ENCODE data around the gene CA14.
"Not testable (repeated sequence)": the region's sequence is repeated elsewhere in the genome, so short reads cannot be mapped to it uniquely, and the experiment has no call there.

The CA14 gene

DNA sequence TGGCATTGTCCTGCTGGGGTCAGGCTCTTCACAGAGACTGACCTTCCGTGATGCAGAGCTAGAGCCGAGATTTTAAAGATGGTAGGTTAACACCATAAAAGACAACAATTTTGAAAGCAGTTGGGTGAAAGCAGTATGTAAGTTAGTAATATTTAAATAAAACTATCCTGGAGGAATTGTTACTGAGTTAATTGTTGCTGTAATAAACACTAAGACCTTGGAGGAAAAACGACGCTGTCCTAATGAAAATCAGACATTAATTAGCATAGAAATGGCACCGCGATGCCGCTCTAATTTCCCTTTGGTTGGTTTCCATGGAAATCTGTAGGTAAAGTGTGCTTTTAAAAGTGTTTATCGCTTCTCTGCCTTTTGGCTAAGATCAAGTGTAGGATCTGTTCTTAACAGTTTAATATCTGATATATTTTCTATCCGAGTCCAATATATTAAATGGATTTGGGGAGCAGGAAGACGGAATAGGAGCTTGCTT, 20.9 kb upstream of the CA14 start:
- no peak for DNase-seq

- DNase-seq: not testable (repeated sequence)
Observed at GRCh38 chr1:150237176-150237575, 20.4 kb upstream of the CA14 start.

DNA sequence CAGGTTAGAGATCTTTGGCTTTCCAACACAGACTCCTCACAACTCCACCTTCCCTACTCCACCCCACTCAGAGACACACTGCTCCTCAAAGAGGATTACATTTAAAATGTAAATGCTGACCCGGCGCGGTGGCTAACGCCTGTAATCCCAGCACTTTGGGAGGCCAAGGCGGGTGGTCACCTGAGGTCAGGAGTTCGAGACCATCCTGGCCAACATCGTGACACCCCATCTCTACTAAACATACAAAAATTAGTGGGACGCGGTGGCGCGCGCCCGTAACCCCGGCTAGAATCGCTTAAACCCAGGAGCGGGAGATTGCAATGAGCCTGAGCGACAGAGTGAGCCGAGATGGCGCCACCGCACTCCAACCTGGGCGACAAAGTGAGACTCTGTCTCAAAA, 19.8 kb upstream of the CA14 start:
- no peak for DNase-seq

DNA sequence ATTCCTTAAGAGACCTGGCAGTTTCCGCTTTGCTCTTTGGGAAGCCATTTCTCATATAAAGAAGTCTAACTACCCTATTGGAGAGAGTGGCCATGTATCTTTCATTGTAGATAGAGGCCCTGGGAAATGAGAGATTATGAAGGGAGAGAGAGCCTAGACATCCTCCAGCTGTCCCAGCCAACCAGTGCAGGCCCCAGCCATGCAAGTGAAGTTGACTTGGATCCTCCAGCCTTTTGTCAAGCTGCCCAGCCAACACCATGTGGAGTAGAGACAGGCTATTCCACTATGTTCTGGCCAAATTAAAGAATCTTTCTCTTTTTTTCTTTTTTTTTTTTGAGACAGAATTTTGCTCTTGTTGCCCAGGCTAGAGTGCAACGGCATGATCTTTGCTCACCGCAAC, 14.6 kb upstream of the CA14 start:
- DNase-seq: no peak

GRCh38 chr1:150249936-150250335, 7.6 kb upstream of the CA14 start:
- no peak for DNase-seq

DNA sequence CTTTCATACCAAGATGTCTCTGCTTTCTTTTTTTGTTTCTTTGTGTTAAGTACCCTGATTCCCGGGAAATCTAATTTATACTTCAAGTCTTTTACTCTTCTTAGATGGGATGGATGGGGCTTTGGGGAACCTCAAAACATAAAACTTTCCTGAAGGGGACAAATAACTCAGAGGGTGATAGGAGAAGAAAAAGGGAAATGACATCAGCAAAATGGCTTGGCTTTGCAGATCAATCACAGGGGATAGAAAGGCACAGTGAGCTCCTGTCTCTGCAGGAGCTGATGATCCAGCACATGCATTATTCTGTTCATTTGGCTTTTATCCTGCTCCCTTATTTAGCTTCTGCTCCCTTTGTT, 1.4 kb upstream of the CA14 start:
- DNase-seq: no peak

GRCh38 chr1:150256554-150257341, 826 bp upstream of the CA14 start:
- DNase-seq: no peak

GRCh38 chr1:150259217-150259616, 1.6 kb downstream of the CA14 start:
- no peak for DNase-seq

GRCh38 chr1:150259758-150260669, 2.4 kb downstream of the CA14 start:
- DNase-seq: no peak

GRCh38 chr1:150261367-150261766, 3.8 kb downstream of the CA14 start:
- DNase-seq: no peak

DNA sequence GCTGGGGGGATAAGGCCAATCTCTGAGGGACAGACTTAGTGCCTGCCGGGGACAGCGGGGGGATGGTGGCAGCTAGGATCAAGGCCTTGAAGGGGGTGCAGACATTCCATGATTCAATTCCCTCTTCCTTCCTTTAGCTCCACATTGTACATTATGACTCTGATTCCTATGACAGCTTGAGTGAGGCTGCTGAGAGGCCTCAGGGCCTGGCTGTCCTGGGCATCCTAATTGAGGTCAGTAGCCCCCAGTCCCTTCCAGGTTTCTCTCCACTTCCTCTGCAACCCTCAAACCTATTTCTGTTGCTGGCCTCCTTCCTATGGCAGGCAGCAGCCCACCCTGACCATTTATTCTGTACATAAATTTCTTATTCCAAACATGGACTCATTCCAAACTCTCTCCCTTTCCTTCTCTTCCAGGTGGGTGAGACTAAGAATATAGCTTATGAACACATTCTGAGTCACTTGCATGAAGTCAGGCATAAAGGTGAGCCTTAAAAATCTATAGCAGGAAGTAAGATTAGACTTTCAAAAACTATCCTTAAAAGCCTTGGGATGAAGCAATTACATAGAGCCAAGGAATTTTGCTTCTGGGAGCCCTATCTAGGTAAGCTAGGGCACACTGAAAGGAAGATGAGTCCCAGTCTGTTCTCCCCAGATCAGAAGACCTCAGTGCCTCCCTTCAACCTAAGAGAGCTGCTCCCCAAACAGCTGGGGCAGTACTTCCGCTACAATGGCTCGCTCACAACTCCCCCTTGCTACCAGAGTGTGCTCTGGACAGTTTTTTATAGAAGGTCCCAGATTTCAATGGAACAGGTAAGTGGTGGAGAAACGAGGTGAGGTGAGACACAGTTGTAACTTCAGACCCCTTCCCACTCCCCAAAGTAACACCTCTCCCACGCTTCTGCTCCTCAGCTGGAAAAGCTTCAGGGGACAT, 5.1 kb downstream of the CA14 start:
- no peak for DNase-seq

DNA sequence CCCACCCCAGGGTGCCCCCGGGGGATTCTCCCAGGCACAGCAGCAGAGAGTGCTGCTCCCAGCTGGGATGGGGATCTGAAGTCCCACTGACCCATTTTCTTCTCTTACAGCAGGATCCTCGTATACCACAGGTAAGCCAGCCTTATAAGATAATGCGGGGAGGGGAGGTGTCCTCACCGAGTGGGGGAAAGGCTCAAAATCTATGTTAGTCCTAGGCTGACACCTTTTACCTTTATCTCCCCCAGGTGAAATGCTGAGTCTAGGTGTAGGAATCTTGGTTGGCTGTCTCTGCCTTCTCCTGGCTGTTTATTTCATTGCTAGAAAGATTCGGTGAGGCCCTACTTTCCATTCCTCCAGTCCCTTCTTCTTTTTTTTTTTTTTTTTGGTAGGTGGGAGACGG, 6.0 kb downstream of the CA14 start:
- DNase-seq: no peak

DNA sequence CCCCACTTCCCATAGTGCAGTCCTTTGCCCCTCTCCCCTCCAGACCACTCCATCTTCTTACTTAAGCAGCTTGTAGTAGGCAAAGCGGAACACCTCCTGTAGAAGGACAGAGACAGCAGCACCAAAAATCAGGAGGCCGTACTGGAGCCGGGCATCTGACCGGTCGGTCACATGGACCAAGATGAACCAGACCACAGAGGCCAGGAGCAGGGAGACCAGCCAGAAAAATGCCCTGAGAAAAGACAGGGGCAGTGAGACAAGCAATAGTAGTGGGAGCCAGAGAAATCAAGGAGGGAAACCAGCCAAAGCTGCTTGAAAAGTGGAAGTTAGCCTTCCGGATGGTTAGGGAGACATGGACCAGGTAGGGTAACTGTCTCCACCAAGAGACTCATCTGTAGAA, 10.3 kb downstream of the CA14 start:
- no peak for DNase-seq

GRCh38 chr1:150268340-150268704, 10.7 kb downstream of the CA14 start:
- DNase-seq: peak in 2 of 4 experiments; percentile 19 to 23

DNA sequence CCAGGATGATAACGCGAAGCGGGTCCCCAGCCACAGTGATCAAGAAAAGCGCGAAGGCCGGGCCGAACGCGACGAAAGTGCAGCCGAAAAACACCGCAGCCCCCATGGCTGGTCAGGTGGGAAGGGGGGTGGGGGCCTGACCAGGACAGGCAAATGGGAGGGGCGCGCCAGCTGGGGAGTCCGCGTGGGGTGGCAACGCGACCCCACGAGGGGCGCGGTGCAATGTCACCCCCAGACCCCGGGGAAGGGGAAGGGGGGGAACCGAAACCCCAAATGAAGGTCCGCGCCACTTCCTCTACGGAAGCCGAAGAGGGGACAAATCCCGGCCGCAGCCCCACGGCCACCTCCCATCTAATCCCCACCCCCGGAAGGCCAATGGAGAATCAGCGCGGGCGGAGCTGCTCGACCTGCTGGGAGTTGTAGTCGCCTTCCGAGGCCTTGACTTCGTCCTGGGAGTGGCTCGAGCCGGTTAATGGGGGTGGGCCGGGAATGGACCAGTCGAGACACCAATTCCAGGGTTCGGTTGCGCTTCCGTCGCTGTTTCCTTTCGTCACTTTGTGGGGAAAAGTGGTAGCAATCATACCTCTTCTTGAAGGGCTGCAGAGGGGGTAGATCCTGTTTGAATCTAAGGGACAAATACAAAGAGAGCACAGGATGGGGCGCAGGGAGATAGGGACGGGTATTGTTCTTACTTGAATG, 11.3 kb downstream of the CA14 start, which contains the start of gene APH1A:
TSS of gene APH1A (minus strand) at position 312 of the 699 bp plus-strand sequence. CDS start at position 106, 206 bp downstream.
- peak; percentile 61 to 85 (median 78) for DNase-seq

DNA sequence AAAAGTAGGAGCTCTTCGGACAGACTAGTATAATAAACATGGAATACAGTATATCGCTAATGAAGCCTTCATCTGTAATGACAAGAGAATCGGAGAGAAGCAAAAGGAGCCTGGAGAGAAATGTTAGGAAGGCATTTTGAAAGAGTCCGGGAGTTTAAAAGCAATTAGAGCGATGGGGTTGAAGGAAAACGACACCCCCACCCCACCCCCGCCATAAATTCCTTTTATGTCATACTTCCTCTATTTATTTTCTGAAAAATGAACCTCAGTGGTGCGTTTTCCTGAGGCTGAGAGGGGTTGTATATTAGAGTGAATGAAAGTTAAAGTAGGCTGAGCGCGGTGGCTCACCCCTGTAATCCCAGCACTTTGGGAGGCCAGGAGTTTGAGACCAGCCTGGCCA, 11.9 kb downstream of the CA14 start:
- DNase-seq: no peak

DNA sequence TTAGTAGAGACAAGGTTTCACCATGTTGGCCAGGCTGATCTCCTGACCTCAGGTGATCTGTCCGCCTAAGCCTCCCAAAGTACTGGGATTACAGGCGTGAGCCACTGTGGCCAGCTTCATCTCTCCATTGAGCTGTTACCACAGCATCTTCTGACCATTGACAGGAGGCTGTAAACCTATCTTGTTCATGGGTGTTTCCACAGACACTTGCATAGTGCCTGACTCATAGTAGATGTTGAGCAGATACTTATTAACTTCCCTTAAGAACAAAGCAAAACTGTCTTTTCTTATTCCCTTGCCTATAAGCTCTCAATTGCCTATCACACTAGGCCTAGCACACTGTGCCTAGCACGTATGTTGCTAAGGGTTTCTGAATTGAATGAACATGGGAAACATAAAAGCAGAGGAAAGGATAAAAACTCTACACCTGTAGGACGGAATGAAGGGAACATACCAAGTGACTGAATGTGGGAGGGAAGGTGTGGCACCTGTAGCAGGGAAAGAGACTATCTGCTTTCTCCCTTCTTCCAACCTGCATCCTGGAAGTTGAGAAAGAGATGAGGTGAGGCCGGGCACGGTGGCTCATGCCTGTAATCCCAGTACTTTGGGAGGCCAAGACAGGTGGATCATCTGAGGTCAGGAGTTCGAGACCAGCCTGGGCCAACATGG, 13.9 kb downstream of the CA14 start:
- DNase-seq: no peak

- no peak for DNase-seq
Observed at GRCh38 chr1:150273311-150273710, 15.7 kb downstream of the CA14 start.

- DNase-seq: no peak
Observed at GRCh38 chr1:150280138-150280707, 22.6 kb downstream of the CA14 start.

GRCh38 chr1:150281221-150281757, 23.7 kb downstream of the CA14 start:
- peak in 3 of 4 experiments; percentile 18 to 46 (median 36) for DNase-seq

All from activated naive CD4-positive, alpha-beta T cell (primary cell).